ENCODE measurements around the gene CALCOCO2. TPM values are rescaled to one million over a fixed set of nuclear protein-coding genes. Genes with fewer than 3 reads are reported as not detected.
A peak's percentile ranks its signal among the peaks of the same experiment; 100 is the strongest.

Gene CALCOCO2
- total RNA-seq, 1 experiment from 2014 or later = 113 TPM

GRCh38 chr17:48840441-48840840 lies 9.6 kb downstream of the CALCOCO2 start:
- Mint-ChIP-seq H3K4me3 (ENCODE audit: unreplicated experiment) (peak overlapping the region; percentile 72), H3K9me3 (ENCODE audit: unreplicated experiment) (no peaks in the 10 kb centered on the region), H3K27me3 (ENCODE audit: insufficient read depth, unreplicated experiment) (no peaks in the 10 kb centered on the region), H3K27ac (ENCODE audit: low read depth, unreplicated experiment) (peak overlapping the region; percentile 90), H3K36me3 (ENCODE audit: insufficient read depth, unreplicated experiment) (peaks cover 48% of the 10 kb centered on the region), H3K4me1 (ENCODE audit: insufficient read depth, unreplicated experiment) (peaks cover 28% of the 10 kb centered on the region)
- no peak for TF ChIP-seq CTCF (IDR thresholded peaks at IDR 0.05; ENCODE audit: unreplicated experiment)
- intact Hi-C loops (cut with micrococcal nuclease) = no loop called here
- POLR2A ChIA-PET = interaction anchor here (0.9 to 3.4 kb wide), 7 partner anchors 9 to 75 kb away, joined by 3 to 14 read pairs (median 4); partner anchors contain the start of genes ATP5MC1 and TTLL6
- DNase-seq (ENCODE audit: unreplicated experiment) = no peak
- CTCF ChIA-PET = interaction anchor here (0.6 to 1.2 kb wide), 2 partner anchors 9 to 351 kb away, joined by 3 read pairs; no protein-coding TSS in a partner anchor
- no TSS peak for BruUV-seq (replicated peaks)

- intact Hi-C loops (cut with micrococcal nuclease) = no loop called here
- TF ChIP-seq CTCF (IDR thresholded peaks at IDR 0.05; ENCODE audit: unreplicated experiment) = no peak
- ChIA-PET POLR2A (interaction anchor here (0.7 to 3.4 kb wide), 13 partner anchors 10 to 163 kb away, joined by 3 to 14 read pairs (median 4); partner anchors contain the start of genes ATP5MC1 and TTLL6), CTCF (interaction anchor here (0.6 to 1.4 kb wide), 6 partner anchors 21 to 174 kb away, joined by 3 to 5 read pairs (median 4); no protein-coding TSS in a partner anchor)
- peak; percentile 66 for DNase-seq (ENCODE audit: unreplicated experiment)
- H3K9me3 Mint-ChIP-seq (ENCODE audit: unreplicated experiment) = no peaks in the 10 kb centered on the region
- H3K4me3 Mint-ChIP-seq (ENCODE audit: unreplicated experiment) = peak overlapping the region; percentile 72
- no peaks in the 10 kb centered on the region for H3K27me3 Mint-ChIP-seq (ENCODE audit: insufficient read depth, unreplicated experiment)
- peak overlapping the region; percentile 90 for H3K27ac Mint-ChIP-seq (ENCODE audit: low read depth, unreplicated experiment)
- peaks cover 28% of the 10 kb centered on the region for H3K4me1 Mint-ChIP-seq (ENCODE audit: insufficient read depth, unreplicated experiment)
- BruUV-seq (replicated peaks) = no TSS peak
- peaks cover 49% of the 10 kb centered on the region for H3K36me3 Mint-ChIP-seq (ENCODE audit: insufficient read depth, unreplicated experiment)
These were observed 10.6 kb downstream of the CALCOCO2 start for GRCh38 chr17:48841395-48841831.

GRCh38 chr17:48842746-48843145 lies 11.9 kb downstream of the CALCOCO2 start:
- no peak for TF ChIP-seq CTCF (IDR thresholded peaks at IDR 0.05; ENCODE audit: unreplicated experiment)
- POLR2A ChIA-PET = interaction anchor here (2.0 to 3.4 kb wide), 2 partner anchors 12 to 23 kb away, joined by 5 to 10 read pairs; no protein-coding TSS in a partner anchor
- no peak overlapping the region for H3K4me3 Mint-ChIP-seq (ENCODE audit: unreplicated experiment)
- CTCF ChIA-PET = interaction anchor here (0.6 to 1.7 kb wide), 6 partner anchors 19 to 384 kb away, joined by 3 to 10 read pairs (median 4); no protein-coding TSS in a partner anchor
- H3K27ac Mint-ChIP-seq (ENCODE audit: low read depth, unreplicated experiment) = peak overlapping the region; percentile 61
- intact Hi-C loops (cut with micrococcal nuclease) = no loop called here
- peaks cover 24% of the 10 kb centered on the region for H3K4me1 Mint-ChIP-seq (ENCODE audit: insufficient read depth, unreplicated experiment)
- peaks cover 44% of the 10 kb centered on the region for H3K36me3 Mint-ChIP-seq (ENCODE audit: insufficient read depth, unreplicated experiment)
- no peak for DNase-seq (ENCODE audit: unreplicated experiment)
- H3K9me3 Mint-ChIP-seq (ENCODE audit: unreplicated experiment) = no peaks in the 10 kb centered on the region
- no TSS peak for BruUV-seq (replicated peaks)
- H3K27me3 Mint-ChIP-seq (ENCODE audit: insufficient read depth, unreplicated experiment) = no peaks in the 10 kb centered on the region

- DNase-seq (ENCODE audit: unreplicated experiment) = peak; percentile 22
- Mint-ChIP-seq H3K9me3 (ENCODE audit: unreplicated experiment) (no peaks in the 10 kb centered on the region), H3K27me3 (ENCODE audit: insufficient read depth, unreplicated experiment) (no peaks in the 10 kb centered on the region), H3K27ac (ENCODE audit: low read depth, unreplicated experiment) (peak overlapping the region; percentile 61), H3K36me3 (ENCODE audit: insufficient read depth, unreplicated experiment) (peaks cover 47% of the 10 kb centered on the region), H3K4me1 (ENCODE audit: insufficient read depth, unreplicated experiment) (peaks cover 22% of the 10 kb centered on the region), H3K4me3 (ENCODE audit: unreplicated experiment) (no peak overlapping the region)
- POLR2A ChIA-PET = interaction anchor here (0.6 to 2.0 kb wide), 3 partner anchors 13 to 27 kb away, joined by 3 to 5 read pairs (median 4); no protein-coding TSS in a partner anchor
- intact Hi-C loops (cut with micrococcal nuclease) = no loop called here
- TF ChIP-seq CTCF (IDR thresholded peaks at IDR 0.05; ENCODE audit: unreplicated experiment) = no peak
- CTCF ChIA-PET = interaction anchor here (0.6 to 1.7 kb wide), 5 partner anchors 25 to 384 kb away, joined by 3 to 10 read pairs (median 4); no protein-coding TSS in a partner anchor
- BruUV-seq (replicated peaks) = TSS peak; percentile 22
These were observed 12.5 kb downstream of the CALCOCO2 start for GRCh38 chr17:48843187-48843900.
